GM18858 (cell line): ENCODE results near the gene NEDD8.
"Not testable (repeated sequence)": the region's sequence is repeated elsewhere in the genome, so short reads cannot be mapped to it uniquely, and the experiment has no call there.

Experiments used
- ATAC-seq: cut with Tn5 transposase; IDR thresholded peaks from one replicate; pipeline ENCODE4 v1.9.1; 2021; ENCODE audit not compliant: unreplicated experiment

NEDD8 gene

GRCh38 chr14:24249230-24250021 lies 17.3 kb upstream of the NEDD8 start:
- ATAC-seq, result no peak

- no peak for ATAC-seq
Observed at GRCh38 chr14:24247422-24247821, 15.3 kb upstream of the NEDD8 start.

GRCh38 chr14:24246765-24247212 lies 14.6 kb upstream of the NEDD8 start:
- peak; percentile 35 for ATAC-seq

GRCh38 chr14:24245350-24245749 lies 13.2 kb upstream of the NEDD8 start:
- ATAC-seq, result not testable (repeated sequence)

GRCh38 chr14:24243336-24243836 lies 11.2 kb upstream of the NEDD8 start:
- ATAC-seq, result no peak

GRCh38 chr14:24241829-24242443 lies 9.8 kb upstream of the NEDD8 start:
- peak; percentile 55 for ATAC-seq

GRCh38 chr14:24240110-24240918 lies 8.1 kb upstream of the NEDD8 start:
- ATAC-seq, result no peak

- ATAC-seq, result no peak
Observed at GRCh38 chr14:24238527-24239037, 6.4 kb upstream of the NEDD8 start.

GRCh38 chr14:24238123-24238522 lies 6.0 kb upstream of the NEDD8 start:
- ATAC-seq, result no peak

GRCh38 chr14:24237463-24237955 lies 5.3 kb upstream of the NEDD8 start:
- no peak for ATAC-seq

- ATAC-seq, result no peak
Observed at GRCh38 chr14:24236689-24237462, 4.7 kb upstream of the NEDD8 start.

GRCh38 chr14:24235804-24236688 lies 3.9 kb upstream of the NEDD8 start:
- no peak for ATAC-seq

- no peak for ATAC-seq
Observed at GRCh38 chr14:24234095-24235005, 2.2 kb upstream of the NEDD8 start.

- no peak for ATAC-seq
Observed at GRCh38 chr14:24233538-24233866, 1.3 kb upstream of the NEDD8 start.

GRCh38 chr14:24232645-24233537 lies 724 bp upstream of the NEDD8 start, which contains the start of gene GMPR2:
GMPR2 (plus strand) TSS chr14:24232929; CDS start chr14:24233254, 325 bp downstream.
- ATAC-seq, result peak; percentile 34

GRCh38 chr14:24231263-24232120 lies 675 bp downstream of the NEDD8 start:
- no peak for ATAC-seq
